Neuronal stem cell (in vitro differentiated cells): ENCODE results near the gene RASSF7. TPM values are rescaled to one million over a fixed set of nuclear protein-coding genes. Genes with fewer than 3 reads are reported as not detected.

Experiments used
- DNase-seq: peaks from one replicate; pipeline ENCODE4 v3.0.0-alpha.2; 2013; ENCODE audit warnings: low spot score
- H2AFZ ChIP-seq: one replicate; pipeline ENCODE4 v1.6.1; 2013; ENCODE audit warnings: mild to moderate bottlenecking, low read length, inconsistent platforms
- H2AK5ac ChIP-seq: 2 replicates; pipeline ENCODE4 v1.6.1; 2013; ENCODE audit warnings: low read depth, mild to moderate bottlenecking, inconsistent platforms, low read length, moderate library complexity, mixed read lengths
- H2BK120ac ChIP-seq: 2 replicates; pipeline ENCODE4 v1.6.1; 2013; ENCODE audit warnings: low read depth, mild to moderate bottlenecking, inconsistent platforms, low read length, moderate library complexity, mixed read lengths
- H2BK12ac ChIP-seq: one replicate; pipeline ENCODE4 v1.6.1; 2013; ENCODE audit warnings: low read length, inconsistent platforms
- H2BK15ac ChIP-seq: 2 replicates; pipeline ENCODE4 v1.6.1; 2013; ENCODE audit warnings: mild to moderate bottlenecking, low read length, inconsistent platforms, mixed read lengths
- H2BK5ac ChIP-seq: one replicate; pipeline ENCODE4 v1.6.1; 2013; ENCODE audit warnings: inconsistent platforms, mild to moderate bottlenecking, low read length, moderate library complexity
- H3K14ac ChIP-seq: one replicate; pipeline ENCODE4 v1.6.1; 2013; ENCODE audit warnings: low read length, inconsistent platforms
- H3K18ac ChIP-seq: 2 replicates; pipeline ENCODE4 v1.6.1; 2013; ENCODE audit warnings: low read length, inconsistent platforms
- H3K23ac ChIP-seq: 2 replicates; pipeline ENCODE4 v1.6.1; 2013; ENCODE audit warnings: low read depth, mild to moderate bottlenecking, mixed read lengths, low read length, inconsistent platforms; ENCODE audit not compliant: poor library complexity
- H3K27ac ChIP-seq: replicated peaks from 3 replicates; pipeline ENCODE4 v1.5.1; 2013; ENCODE audit warnings: low read length, inconsistent platforms
- H3K27me3 ChIP-seq, 3 experiments: 2 replicates each; pipeline ENCODE4 v1.6.1; 2013; ENCODE audit warnings: low read length in 3 of 3, mild to moderate bottlenecking in 2 of 3, inconsistent platforms in 1 of 3, low read depth in 1 of 3, mixed read lengths in 1 of 3, moderate library complexity in 1 of 3; ENCODE audit not compliant: control insufficient read depth in 3 of 3, insufficient read depth in 3 of 3
- H3K36me3 ChIP-seq, 2 donors: replicated peaks in 1 of 2; 2 replicates each; pipeline ENCODE4 v1.6.1; 2013; ENCODE audit warnings: low read length in 2 of 2; ENCODE audit not compliant: control insufficient read depth in 2 of 2, insufficient read depth in 2 of 2
- H3K4ac ChIP-seq: 2 replicates; pipeline ENCODE4 v1.6.1; 2013; ENCODE audit warnings: inconsistent platforms, mild to moderate bottlenecking, low read length, moderate library complexity
- H3K4me1 ChIP-seq, 2 donors: 1 replicate in 1 of 2; 2 replicates in 1 of 2; pipeline ENCODE4 v1.6.1; 2013; ENCODE audit warnings: low read length in 2 of 2, low read depth in 1 of 2; ENCODE audit not compliant: control insufficient read depth in 2 of 2, insufficient read depth in 1 of 2
- H3K4me2 ChIP-seq: one replicate; pipeline ENCODE4 v1.6.1; 2013; ENCODE audit warnings: mild to moderate bottlenecking, low read length, inconsistent platforms; ENCODE audit not compliant: insufficient read depth, poor library complexity, severe bottlenecking
- H3K4me3 ChIP-seq, 2 donors: 2 replicates each; pipeline ENCODE4 v1.5.1; 2013; ENCODE audit warnings: low read length in 2 of 2, mild to moderate bottlenecking in 2 of 2, inconsistent platforms in 1 of 2, moderate library complexity in 1 of 2
- H3K79me1 ChIP-seq: one replicate; pipeline ENCODE4 v1.6.1; 2013; ENCODE audit warnings: low read depth, mild to moderate bottlenecking, inconsistent platforms, low read length, moderate library complexity
- H3K9ac ChIP-seq: one replicate; pipeline ENCODE4 v1.6.1; 2013; ENCODE audit warnings: mild to moderate bottlenecking, low read depth, low read length, inconsistent platforms; ENCODE audit not compliant: poor library complexity
- H3K9me3 ChIP-seq, 2 donors: replicated peaks in 1 of 2; 2 replicates each; pipeline versions ENCODE3 to v1.6.1; 2013; ENCODE audit warnings: low read length in 2 of 2, mild to moderate bottlenecking in 2 of 2, inconsistent platforms in 1 of 2, low read depth in 1 of 2, mixed read lengths in 1 of 2, moderate library complexity in 1 of 2; ENCODE audit not compliant: control insufficient read depth in 2 of 2, insufficient read depth in 1 of 2
- H4K8ac ChIP-seq: one replicate; pipeline ENCODE4 v1.6.1; 2013; ENCODE audit warnings: low read depth, mild to moderate bottlenecking, inconsistent platforms, low read length, moderate library complexity
- H4K91ac ChIP-seq: one replicate; pipeline ENCODE4 v1.6.1; 2013; ENCODE audit warnings: low read length, low read depth, mild to moderate bottlenecking, inconsistent platforms; ENCODE audit not compliant: poor library complexity
- WGBS, 2 donors: extraction: QIAGEN DNeasy Blood & Tissue Kit; methylation state at CpG; one replicate each; pipeline ENCODE4 v1.1.7; 2013; ENCODE audit warnings: missing lambda C conversion rate in 2 of 2, mixed read lengths in 1 of 2; ENCODE audit not compliant: insufficient read length in 2 of 2, insufficient replicate concordance in 1 of 2; ENCODE audit errors: extremely low coverage in 2 of 2; 5-methylcytosine and 5-hydroxymethylcytosine counted together
- polyA plus RNA-seq, 2 experiments: library from polyadenylated mRNA; stranded (reverse); fragments of 200-250 nt; gene quantifications; one replicate each; pipeline ENCODE4 v1.2.3, GENCODE V29; 2013

RASSF7 gene
- polyA plus RNA-seq (2013, experiment 1 of 2) = 8.9 TPM
- polyA plus RNA-seq (2013, experiment 2 of 2) = 9.1 TPM

DNA sequence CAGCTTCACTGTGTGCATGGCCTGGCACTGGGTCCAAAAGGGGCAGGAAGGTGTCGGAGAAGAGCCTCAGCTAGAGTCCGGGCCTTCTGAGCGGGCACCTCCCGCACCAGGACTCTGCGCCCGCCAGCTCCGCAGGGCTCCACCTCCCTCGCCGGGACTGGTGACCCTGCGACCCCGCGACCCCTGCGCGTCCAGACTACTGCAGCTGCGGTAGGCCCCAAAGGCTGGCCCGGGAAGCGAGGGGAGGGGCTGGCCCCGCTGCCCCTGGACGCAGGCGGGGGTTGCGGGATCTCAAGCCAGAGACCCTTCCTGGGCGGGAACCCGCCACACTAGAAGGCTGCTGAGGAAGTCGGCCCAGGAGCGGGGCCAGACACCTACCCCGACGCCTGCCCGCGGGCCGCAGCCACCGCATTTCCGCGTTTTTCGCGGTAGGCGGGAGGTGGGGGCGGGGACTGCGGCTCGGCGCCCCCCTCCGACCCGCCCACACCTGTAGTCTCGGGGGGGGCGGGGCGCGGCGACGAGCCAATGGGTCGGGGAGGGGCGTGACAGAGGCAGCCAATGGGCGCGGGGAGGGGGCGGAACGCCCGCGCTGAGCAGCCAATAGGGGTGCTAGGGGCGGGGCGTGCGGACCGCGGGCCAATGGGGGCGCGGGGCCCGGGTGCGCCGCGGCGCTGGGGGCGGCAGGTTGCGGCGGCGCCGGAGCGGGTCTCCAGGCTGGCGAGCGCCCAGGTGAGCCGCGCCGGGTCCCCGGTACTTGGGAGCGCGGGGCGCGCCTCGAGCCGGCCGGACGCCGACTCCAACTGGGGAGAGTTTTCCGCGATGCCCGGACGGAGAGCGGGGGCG lies at the start of gene RASSF7, which contains the start of gene LMNTD2:
Gene RASSF7, plus strand, starts transcription at position 666 of the 843 bp plus-strand sequence. CDS start 799 bp downstream, outside the sequence.
Gene LMNTD2, minus strand, starts transcription at position 434 of the 843 bp plus-strand sequence. Its CDS starts 22 bp downstream, at position 412.
- DNase-seq = peak; percentile 91
- no CpG with 5 or more reads among the region's 95 CpGs for WGBS, 2 donors
- H2AFZ ChIP-seq = peak within 1 kb of the TSS; percentile 99
- peak within 1 kb of the TSS; percentile 67 for H3K23ac ChIP-seq
- H3K4me1 ChIP-seq = peaks cover 14 to 17% of the 10 kb centered on the region in 2 donors
- H3K79me1 ChIP-seq = peaks cover 15% of the 10 kb centered on the region
- no peak within 1 kb of the TSS for H3K4ac ChIP-seq
- H2BK120ac ChIP-seq = peak within 1 kb of the TSS; percentile 72
- H3K9ac ChIP-seq = peak within 1 kb of the TSS; percentile 84
- H3K18ac ChIP-seq = peak within 1 kb of the TSS; percentile 97
- peaks cover 15 to 51% (median 28%) of the 10 kb centered on the region in 3 experiments for H3K27me3 ChIP-seq
- H3K4me3 ChIP-seq = peak within 1 kb of the TSS; percentile 70 to 97
- peak within 1 kb of the TSS; percentile 68 for H2AK5ac ChIP-seq
- H3K27ac ChIP-seq = peak within 1 kb of the TSS; percentile 50
- H3K36me3 ChIP-seq = peaks cover 0 to 4% of the 10 kb centered on the region in 2 donors
- H3K9me3 ChIP-seq = peaks cover 0 to 4% of the 10 kb centered on the region in 2 donors
- peak within 1 kb of the TSS; percentile 90 for H2BK12ac ChIP-seq
- peak within 1 kb of the TSS; percentile 96 for H2BK15ac ChIP-seq
- H4K91ac ChIP-seq = peak within 1 kb of the TSS; percentile 94
- H3K14ac ChIP-seq = peak within 1 kb of the TSS; percentile 56
- H3K4me2 ChIP-seq = peak within 1 kb of the TSS; percentile 94
- H4K8ac ChIP-seq = no peak within 1 kb of the TSS
- peak within 1 kb of the TSS; percentile 93 for H2BK5ac ChIP-seq

DNA sequence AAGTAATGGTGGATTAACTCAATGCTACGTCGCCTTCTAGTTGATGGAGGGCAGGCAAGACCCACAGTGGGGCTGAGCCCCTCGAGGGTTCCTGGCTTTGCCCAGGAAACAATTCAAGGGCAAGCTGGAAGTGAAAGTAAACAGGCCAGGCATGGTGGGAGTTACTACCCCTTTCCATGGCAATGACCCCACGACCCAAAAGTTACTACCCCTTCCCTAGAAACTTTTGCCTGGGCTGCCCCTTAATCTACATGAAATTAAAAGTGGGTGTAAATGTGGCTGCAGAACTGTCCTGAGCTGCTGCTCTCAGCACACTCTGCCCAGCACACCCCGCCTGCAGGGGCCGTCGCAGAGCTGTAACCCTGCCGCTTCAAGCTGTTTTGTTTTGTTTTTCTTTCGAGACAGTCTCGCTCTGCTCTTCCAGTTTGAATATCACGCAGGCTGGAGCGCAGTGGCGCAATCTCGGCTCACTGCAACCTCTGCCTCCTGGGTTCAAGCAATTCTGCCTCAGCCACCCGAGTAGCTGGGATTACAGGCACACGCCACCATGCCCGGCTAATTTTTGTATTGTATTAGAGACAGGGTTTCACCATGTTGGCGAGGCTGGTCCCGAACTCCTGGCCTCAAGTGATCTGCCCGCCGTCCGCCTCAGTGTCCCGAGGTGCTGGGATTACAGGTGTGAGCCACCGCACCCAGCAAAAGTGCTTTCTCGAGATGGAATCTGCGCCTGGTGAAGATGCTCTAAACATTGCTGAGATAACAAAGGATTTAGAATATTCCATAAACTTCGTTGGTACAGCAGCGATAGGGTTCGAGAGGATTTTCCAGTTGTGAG lies 47.8 kb upstream of the RASSF7 start:
- Histone ChIP-seq H3K9ac (no peak overlapping the region), H3K36me3 (peaks cover 12 to 49% of the 10 kb centered on the region in 2 donors), H3K18ac (no peak overlapping the region), H3K4me3 (no peak overlapping the region), H2AFZ (no peak overlapping the region), H3K27ac (no peak overlapping the region), H3K4me1 (peaks cover 2 to 3% of the 10 kb centered on the region in 2 donors), H3K14ac (no peak overlapping the region), H4K91ac (no peak overlapping the region), H3K79me1 (peaks cover 5% of the 10 kb centered on the region), H2BK5ac (peak overlapping the region; percentile 39), H2BK15ac (no peak overlapping the region), H3K4ac (no peak overlapping the region), H4K8ac (no peak overlapping the region), H2AK5ac (no peak overlapping the region), H2BK120ac (no peak overlapping the region), H2BK12ac (no peak overlapping the region), H3K4me2 (peak overlapping the region; percentile 2), H3K27me3 (no peaks in the 10 kb centered on the region), H3K23ac (no peak overlapping the region), H3K9me3 (peaks cover 0 to 10% of the 10 kb centered on the region in 2 donors)
- WGBS, 2 donors = no CpG with 5 or more reads among the region's 29 CpGs
- DNase-seq = no peak

GRCh38 chr11:514606-515005 lies 46.2 kb upstream of the RASSF7 start:
- H3K14ac ChIP-seq = peak overlapping the region; percentile 56
- no peak overlapping the region for H3K4me2 ChIP-seq
- H3K27me3 ChIP-seq = no peaks in the 10 kb centered on the region
- no peak overlapping the region for H2BK120ac ChIP-seq
- peaks cover 4% of the 10 kb centered on the region for H3K79me1 ChIP-seq
- H3K18ac ChIP-seq = no peak overlapping the region
- H3K36me3 ChIP-seq = peaks cover 5 to 38% of the 10 kb centered on the region in 2 donors
- no peak overlapping the region for H2AFZ ChIP-seq
- H3K9ac ChIP-seq = no peak overlapping the region
- H4K91ac ChIP-seq = no peak overlapping the region
- no peak overlapping the region for H2AK5ac ChIP-seq
- H2BK15ac ChIP-seq = no peak overlapping the region
- no peaks in the 10 kb centered on the region for H3K4me1 ChIP-seq
- peak overlapping the region; percentile 37 for H3K4ac ChIP-seq
- no peak for DNase-seq
- peaks cover 0 to 13% of the 10 kb centered on the region in 2 donors for H3K9me3 ChIP-seq
- H3K23ac ChIP-seq = no peak overlapping the region
- H3K27ac ChIP-seq = no peak overlapping the region
- H2BK5ac ChIP-seq = no peak overlapping the region
- no peak overlapping the region for H4K8ac ChIP-seq
- H3K4me3 ChIP-seq = no peak overlapping the region
- no CpG with 5 or more reads among the region's 10 CpGs for WGBS, 2 donors
- H2BK12ac ChIP-seq = no peak overlapping the region
